ENCODE measurements around the gene UCK2.

DNA sequence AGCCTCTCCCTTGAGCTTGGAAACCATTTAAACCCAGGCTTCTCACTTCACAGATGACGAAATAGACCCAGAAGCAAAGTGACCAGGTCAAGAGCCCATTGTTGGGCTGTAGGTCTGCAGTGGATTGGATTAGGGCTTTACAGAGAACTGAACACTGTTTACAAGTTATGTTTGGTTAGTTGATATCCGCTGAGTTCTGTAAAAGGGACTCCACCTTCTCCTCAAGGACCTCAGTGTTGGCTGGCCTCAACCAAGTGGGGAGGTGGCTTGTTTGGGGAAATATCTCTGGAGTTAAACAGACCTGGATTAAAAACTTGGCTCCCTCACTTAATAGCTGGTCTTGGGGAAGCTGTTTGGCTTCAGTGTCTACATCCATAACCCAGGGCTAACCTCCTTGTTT is 88.1 kb downstream of the UCK2 start:
- TF ChIP-seq, protein P1, sequence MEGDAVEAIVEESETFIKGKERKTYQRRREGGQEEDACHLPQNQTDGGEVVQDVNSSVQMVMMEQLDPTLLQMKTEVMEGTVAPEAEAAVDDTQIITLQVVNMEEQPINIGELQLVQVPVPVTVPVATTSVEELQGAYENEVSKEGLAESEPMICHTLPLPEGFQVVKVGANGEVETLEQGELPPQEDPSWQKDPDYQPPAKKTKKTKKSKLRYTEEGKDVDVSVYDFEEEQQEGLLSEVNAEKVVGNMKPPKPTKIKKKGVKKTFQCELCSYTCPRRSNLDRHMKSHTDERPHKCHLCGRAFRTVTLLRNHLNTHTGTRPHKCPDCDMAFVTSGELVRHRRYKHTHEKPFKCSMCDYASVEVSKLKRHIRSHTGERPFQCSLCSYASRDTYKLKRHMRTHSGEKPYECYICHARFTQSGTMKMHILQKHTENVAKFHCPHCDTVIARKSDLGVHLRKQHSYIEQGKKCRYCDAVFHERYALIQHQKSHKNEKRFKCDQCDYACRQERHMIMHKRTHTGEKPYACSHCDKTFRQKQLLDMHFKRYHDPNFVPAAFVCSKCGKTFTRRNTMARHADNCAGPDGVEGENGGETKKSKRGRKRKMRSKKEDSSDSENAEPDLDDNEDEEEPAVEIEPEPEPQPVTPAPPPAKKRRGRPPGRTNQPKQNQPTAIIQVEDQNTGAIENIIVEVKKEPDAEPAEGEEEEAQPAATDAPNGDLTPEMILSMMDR (conservative IDR thresholded peaks at IDR 0.05): no peak
- TF ChIP-seq EZH2 (IDR thresholded peaks at IDR 0.05; ENCODE audit: low read depth): no peak

All from PC-9 (cell line).